HG03460 (cell line): ENCODE data around the gene SRGAP3.

Experiments used
- ATAC-seq: cut with Tn5 transposase; IDR thresholded peaks from one replicate; pipeline ENCODE4 v1.9.1; 2021; ENCODE audit not compliant: unreplicated experiment

The SRGAP3 gene

GRCh38 chr3:8945890-8946600 is 303.4 kb downstream of the SRGAP3 start:
- no peak for ATAC-seq

GRCh38 chr3:8942746-8943488 is 306.5 kb downstream of the SRGAP3 start:
- no peak for ATAC-seq

DNA sequence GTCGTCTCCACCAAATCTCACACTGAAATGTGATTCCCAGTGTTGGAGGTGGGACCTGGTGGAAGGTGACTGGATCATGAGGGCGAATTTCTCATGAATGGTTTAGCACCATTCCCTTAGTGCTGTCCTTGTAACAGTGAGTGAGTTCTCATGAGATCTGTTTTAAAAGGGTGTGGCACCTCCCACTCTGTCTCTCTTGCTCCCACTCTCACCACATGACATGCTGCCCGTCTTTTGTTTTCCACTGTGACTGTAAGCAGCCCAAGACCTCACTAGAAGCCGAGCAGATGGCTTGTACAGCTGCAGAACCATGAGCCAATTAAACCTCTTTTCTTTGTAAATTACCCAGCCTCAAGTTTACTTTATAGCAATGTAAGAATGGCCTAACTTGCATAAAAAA is 307.3 kb downstream of the SRGAP3 start:
- no peak for ATAC-seq

GRCh38 chr3:8938021-8938420 is 311.4 kb downstream of the SRGAP3 start:
- no peak for ATAC-seq

DNA sequence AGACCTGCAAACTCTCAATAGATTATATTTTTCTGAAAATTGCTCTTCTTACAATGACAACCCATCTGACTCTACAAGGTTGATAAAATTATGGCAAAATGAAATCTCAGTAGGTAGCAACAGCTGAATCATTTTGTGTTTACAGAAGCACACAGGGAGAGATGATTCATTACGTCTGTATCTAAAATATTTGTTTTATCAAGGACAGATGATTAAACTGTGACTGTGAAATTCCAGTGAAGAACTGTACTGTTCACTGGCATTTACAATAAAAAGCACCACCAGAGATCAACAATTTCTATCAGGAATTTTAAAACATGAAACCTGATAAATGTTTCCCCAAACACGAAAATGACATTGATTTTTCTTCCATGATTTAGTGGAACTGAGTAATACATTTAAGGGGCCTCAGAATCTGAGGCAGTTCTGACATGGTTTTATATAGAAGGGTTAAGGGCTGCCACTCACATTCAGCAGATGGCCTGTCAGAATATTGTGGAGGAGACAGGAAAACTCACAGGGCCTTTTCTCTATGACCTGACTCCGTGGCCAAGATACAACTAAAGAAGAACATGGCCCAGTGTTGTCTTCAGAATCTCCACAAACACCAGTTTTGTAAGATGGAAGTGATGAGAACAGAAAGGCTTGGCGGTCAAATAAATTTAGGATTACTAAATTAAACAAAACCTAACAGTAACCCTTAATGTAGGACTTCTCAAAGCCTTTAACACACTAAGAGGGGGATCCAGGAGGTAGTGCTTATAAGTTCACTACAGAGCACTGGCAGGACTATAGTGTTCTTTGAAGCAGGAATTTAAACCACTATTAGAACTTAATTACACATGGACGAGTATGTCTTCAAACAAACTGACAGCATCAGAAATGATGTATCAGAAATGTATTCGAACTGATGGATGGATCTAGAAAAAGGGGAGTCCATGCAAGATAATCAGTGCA is 312.1 kb downstream of the SRGAP3 start:
- ATAC-seq, result no peak

GRCh38 chr3:8932507-8932906 is 316.9 kb downstream of the SRGAP3 start:
- ATAC-seq, result no peak

DNA sequence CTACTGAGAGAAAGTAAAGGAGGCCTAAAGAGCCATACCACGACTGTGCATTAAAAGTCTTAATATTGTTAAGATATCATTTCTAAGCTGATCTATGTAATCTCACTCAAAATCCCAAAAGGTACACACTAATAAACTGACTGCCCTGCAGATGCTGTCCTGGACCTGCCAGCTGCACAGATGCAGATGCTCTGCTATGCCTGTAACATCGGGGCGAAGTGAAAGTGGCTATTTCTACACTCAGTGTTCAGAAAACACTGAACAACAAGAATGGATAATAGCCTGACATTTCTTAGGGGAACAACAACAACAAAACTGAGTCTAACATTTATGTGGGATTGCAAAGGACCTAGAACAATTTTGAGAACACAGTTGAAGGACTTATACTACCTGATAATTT is 318.1 kb downstream of the SRGAP3 start:
- ATAC-seq, result no peak
